ENCODE measurements around the gene HOXC4. TPM values are rescaled to one million over a fixed set of nuclear protein-coding genes. Genes with fewer than 3 reads are reported as not detected.

The HOXC4 gene
- total and polyA plus RNA-seq, 2 donors (not counting 1 experiment from before 2014, with no cell fraction given) = 0.17 TPM

GRCh38 chr12:54030889-54031471 lies 22.7 kb upstream of the HOXC4 start:
- no peak for TF ChIP-seq CTCF (conservative IDR thresholded peaks at IDR 0.05 in 1 of 2, IDR thresholded peaks at IDR 0.05 in 1 of 2; ENCODE audit: low read depth in 1 of 2, low read length in 2 of 2)
- TF ChIP-seq EZH2 (IDR thresholded peaks at IDR 0.05; ENCODE audit: low read length, missing control alignments) = peak; percentile 59
- Histone ChIP-seq H3K4me3 (replicated peaks in 1 of 4; ENCODE audit: control extremely low read depth in 1 of 4, insufficient read depth in 1 of 4, low read depth in 3 of 4, low read length in 4 of 4) (no peak overlapping the region), H3K36me3 (ENCODE audit: control insufficient read depth, insufficient read depth, low read length) (no peaks in the 10 kb centered on the region), H3K79me2 (ENCODE audit: control insufficient read depth, insufficient read depth, low read length) (no peaks in the 10 kb centered on the region), H3K27ac (ENCODE audit: insufficient read depth, low read length) (no peak overlapping the region), H4K20me1 (ENCODE audit: control insufficient read depth, extremely low read depth, insufficient read depth, low read length) (no peaks in the 10 kb centered on the region), H3K4me1 (ENCODE audit: control insufficient read depth, extremely low read depth, insufficient read depth, low read length) (peaks cover 2% of the 10 kb centered on the region), H2AFZ (ENCODE audit: low read length) (no peak overlapping the region), H3K9ac (ENCODE audit: insufficient read depth, low read length) (no peak overlapping the region), H3K9me3 (ENCODE audit: control insufficient read depth, insufficient read depth, low read depth, low read length) (no peaks in the 10 kb centered on the region), H3K27me3 (ENCODE audit: control insufficient read depth, insufficient read depth, low read length) (peaks cover 46% of the 10 kb centered on the region), H3K4me2 (ENCODE audit: extremely low read depth, insufficient read depth, low read length) (no peak overlapping the region)
- peak; percentile 21 to 32 for DNase-seq (ENCODE audit: low read depth in 2 of 2)

- Histone ChIP-seq H2AFZ (ENCODE audit: low read length) (no peak overlapping the region), H3K4me2 (ENCODE audit: extremely low read depth, insufficient read depth, low read length) (no peak overlapping the region), H4K20me1 (ENCODE audit: control insufficient read depth, extremely low read depth, insufficient read depth, low read length) (no peaks in the 10 kb centered on the region), H3K36me3 (ENCODE audit: control insufficient read depth, insufficient read depth, low read length) (no peaks in the 10 kb centered on the region), H3K79me2 (ENCODE audit: control insufficient read depth, insufficient read depth, low read length) (no peaks in the 10 kb centered on the region), H3K27me3 (ENCODE audit: control insufficient read depth, insufficient read depth, low read length) (peaks cover 44% of the 10 kb centered on the region), H3K9ac (ENCODE audit: insufficient read depth, low read length) (no peak overlapping the region), H3K9me3 (ENCODE audit: control insufficient read depth, insufficient read depth, low read depth, low read length) (no peaks in the 10 kb centered on the region), H3K27ac (ENCODE audit: insufficient read depth, low read length) (no peak overlapping the region), H3K4me3 (replicated peaks in 1 of 4; ENCODE audit: control extremely low read depth in 1 of 4, insufficient read depth in 1 of 4, low read depth in 3 of 4, low read length in 4 of 4) (no peak overlapping the region), H3K4me1 (ENCODE audit: control insufficient read depth, extremely low read depth, insufficient read depth, low read length) (peaks cover 2% of the 10 kb centered on the region)
- DNase-seq (ENCODE audit: low read depth in 2 of 2) = no peak
- no peak for TF ChIP-seq EZH2 (IDR thresholded peaks at IDR 0.05; ENCODE audit: low read length, missing control alignments)
- no peak for TF ChIP-seq CTCF (conservative IDR thresholded peaks at IDR 0.05 in 1 of 2, IDR thresholded peaks at IDR 0.05 in 1 of 2; ENCODE audit: low read depth in 1 of 2, low read length in 2 of 2)
Measured at GRCh38 chr12:54031480-54031879, 22.2 kb upstream of the HOXC4 start.

- no peak overlapping the region for H3K4me2 ChIP-seq (ENCODE audit: extremely low read depth, insufficient read depth, low read length)
Measured at GRCh38 chr12:54032086-54032619, 21.5 kb upstream of the HOXC4 start.

More at GRCh38 chr12:54032086-54032619, 21.5 kb upstream of the HOXC4 start:
- H3K4me1 ChIP-seq (ENCODE audit: control insufficient read depth, extremely low read depth, insufficient read depth, low read length) = peaks cover 2% of the 10 kb centered on the region
- no peaks in the 10 kb centered on the region for H4K20me1 ChIP-seq (ENCODE audit: control insufficient read depth, extremely low read depth, insufficient read depth, low read length)
- H3K36me3 ChIP-seq (ENCODE audit: control insufficient read depth, insufficient read depth, low read length) = no peaks in the 10 kb centered on the region
- DNase-seq (ENCODE audit: low read depth in 2 of 2) = no peak
- H3K4me3 ChIP-seq (replicated peaks in 1 of 4; ENCODE audit: control extremely low read depth in 1 of 4, insufficient read depth in 1 of 4, low read depth in 3 of 4, low read length in 4 of 4) = no peak overlapping the region
- no peaks in the 10 kb centered on the region for H3K9me3 ChIP-seq (ENCODE audit: control insufficient read depth, insufficient read depth, low read depth, low read length)
- H3K9ac ChIP-seq (ENCODE audit: insufficient read depth, low read length) = no peak overlapping the region
- TF ChIP-seq EZH2 (IDR thresholded peaks at IDR 0.05; ENCODE audit: low read length, missing control alignments) = no peak
- no peak for TF ChIP-seq CTCF (conservative IDR thresholded peaks at IDR 0.05 in 1 of 2, IDR thresholded peaks at IDR 0.05 in 1 of 2; ENCODE audit: low read depth in 1 of 2, low read length in 2 of 2)
- H2AFZ ChIP-seq (ENCODE audit: low read length) = no peak overlapping the region
- peaks cover 40% of the 10 kb centered on the region for H3K27me3 ChIP-seq (ENCODE audit: control insufficient read depth, insufficient read depth, low read length)
- no peak overlapping the region for H3K27ac ChIP-seq (ENCODE audit: insufficient read depth, low read length)
- H3K79me2 ChIP-seq (ENCODE audit: control insufficient read depth, insufficient read depth, low read length) = no peaks in the 10 kb centered on the region

Data from fibroblast of lung (primary cell).